Keratinocyte (primary cell): ENCODE measurements around the gene DNAJA4. TPM values are rescaled to one million over a fixed set of nuclear protein-coding genes. Genes with fewer than 3 reads are reported as not detected.

Experiments used
- DNase-seq: peaks from one replicate; pipeline ENCODE4 v3.0.0-alpha.2; 2011; ENCODE audit warnings: low read depth, missing footprints, low spot score
- FAIRE-seq: peaks from 2 replicates; lab custom pipeline; 2011; peaks lifted over from hg19 to GRCh38; lab: Jason Lieb, UNC
- H2AFZ ChIP-seq: 2 replicates; pipeline ENCODE4 v1.6.0; 2012; ENCODE audit warnings: low read length, control low read depth, inconsistent platforms; ENCODE audit not compliant: control insufficient read depth
- H3K27ac ChIP-seq: 2 replicates; pipeline ENCODE4 v1.5.1; 2011; ENCODE audit warnings: low read length; ENCODE audit not compliant: control insufficient read depth, insufficient read depth
- H3K27me3 ChIP-seq: 3 replicates; pipeline ENCODE4 v1.6.0; 2011; ENCODE audit warnings: low read length; ENCODE audit not compliant: control insufficient read depth, insufficient read depth; ENCODE audit errors: extremely low read depth
- H3K36me3 ChIP-seq, 2 experiments: 2 replicates in 1 of 2; 3 replicates in 1 of 2; pipeline ENCODE4 v1.5.1; 2011; ENCODE audit warnings: low read length in 2 of 2, mild to moderate bottlenecking in 1 of 2; ENCODE audit not compliant: control insufficient read depth in 2 of 2, insufficient read depth in 2 of 2; ENCODE audit errors: extremely low read depth in 1 of 2
- H3K4me1 ChIP-seq: 3 replicates; pipeline ENCODE4 v1.5.1; 2011; ENCODE audit warnings: low read length; ENCODE audit not compliant: control insufficient read depth, insufficient read depth; ENCODE audit errors: extremely low read depth
- H3K4me2 ChIP-seq: 3 replicates; pipeline ENCODE4 v1.6.0; 2011; ENCODE audit warnings: low read depth, low read length; ENCODE audit not compliant: control insufficient read depth, insufficient read depth; ENCODE audit errors: extremely low read depth
- H3K4me3 ChIP-seq, 3 experiments: fragments of 200-600 bp in 1 of 3; sonication (generic) in 1 of 3; 2 replicates in 2 of 3; 3 replicates in 1 of 3; pipeline ENCODE4 v1.5.1; 2011 to 2016; ENCODE audit warnings: low read length in 3 of 3, mild to moderate bottlenecking in 3 of 3, control low read depth in 2 of 3, inconsistent platforms in 1 of 3, low read depth in 1 of 3, mixed read lengths in 1 of 3, mixed run types in 1 of 3, moderate library complexity in 1 of 3; ENCODE audit not compliant: control insufficient read depth in 2 of 3, insufficient read depth in 2 of 3; ENCODE audit errors: extremely low read depth in 1 of 3
- H3K79me2 ChIP-seq: 2 replicates; pipeline ENCODE4 v1.6.0; 2012; ENCODE audit warnings: low read length; ENCODE audit not compliant: control insufficient read depth, insufficient read depth
- H3K9ac ChIP-seq: 3 replicates; pipeline ENCODE4 v1.6.0; 2011; ENCODE audit warnings: low read length; ENCODE audit not compliant: control insufficient read depth, insufficient read depth; ENCODE audit errors: extremely low read depth
- H3K9me1 ChIP-seq: 3 replicates; pipeline ENCODE4 v1.6.0; 2011; ENCODE audit warnings: low read length; ENCODE audit not compliant: control insufficient read depth, insufficient read depth; ENCODE audit errors: extremely low read depth
- H3K9me3 ChIP-seq: 2 replicates; pipeline ENCODE4 v1.5.1; 2012; ENCODE audit warnings: low read depth, low read length; ENCODE audit not compliant: control insufficient read depth
- H4K20me1 ChIP-seq: 3 replicates; pipeline ENCODE4 v1.6.0; 2011; ENCODE audit warnings: low read length; ENCODE audit not compliant: control insufficient read depth, insufficient read depth; ENCODE audit errors: extremely low read depth
- EZH2 ChIP-seq: IDR thresholded peaks from one replicate; pipeline ENCODE4 v1.6.1; 2012; ENCODE audit warnings: inconsistent platforms, mild to moderate bottlenecking, low read length, moderate library complexity
- dilution Hi-C: fragments of 300-500 bp; cut with MboI; formaldehyde crosslinking; loops from one replicate; pipeline ENCODE4 v1.7.0; 2020; ENCODE audit warnings: low sequenced_read_pairs; ENCODE audit not compliant: extremely low pct_ligation_motif_present
- polyA plus RNA-seq, 5 experiments: library from polyadenylated mRNA; depleted of rRNA in 3 of 5; stranded (reverse) in 3 of 5; stranded (forward) in 1 of 5; unstranded in 1 of 5; fragments of >200 nt; gene quantifications; 1 replicate in 1 of 5; 2 replicates in 3 of 5; 3 replicates in 1 of 5; pipeline versions ENCODE4 v1.2.1 to v1.2.3, GENCODE V29; 2011 to 2012; ENCODE audit warnings: missing spikeins in 2 of 5, low read depth in 1 of 5, low replicate concordance in 1 of 5
- TF ChIP-seq, protein P1 (sequence below), 3 experiments: IDR thresholded peaks in 1 of 3; conservative IDR thresholded peaks in 1 of 3; optimal IDR thresholded peaks in 1 of 3; 2 replicates in 2 of 3; 3 replicates in 1 of 3; pipeline versions ENCODE3 to v1.5.1; 2011; ENCODE audit warnings: low read length in 3 of 3, mild to moderate bottlenecking in 3 of 3, moderate library complexity in 2 of 3, control low read depth in 1 of 3, inconsistent platforms in 1 of 3; ENCODE audit not compliant: insufficient read depth in 2 of 3; ENCODE audit errors: extremely low read depth in 1 of 3

The DNAJA4 gene
- polyA plus RNA-seq, 1 donor (not counting 4 experiments of a cell fraction or from before 2014, with no cell fraction given) = 4.1 TPM

GRCh38 chr15:78312957-78313356 is 48.6 kb downstream of the DNAJA4 start:
- H3K9me3 ChIP-seq = no peaks in the 10 kb centered on the region
- peaks cover 12% of the 10 kb centered on the region for H3K4me1 ChIP-seq
- no peaks in the 10 kb centered on the region for H3K79me2 ChIP-seq
- no peak for FAIRE-seq
- H3K4me2 ChIP-seq = no peak overlapping the region
- H3K9me1 ChIP-seq = no peaks in the 10 kb centered on the region
- no peaks in the 10 kb centered on the region for H4K20me1 ChIP-seq
- TF ChIP-seq, protein P1, sequence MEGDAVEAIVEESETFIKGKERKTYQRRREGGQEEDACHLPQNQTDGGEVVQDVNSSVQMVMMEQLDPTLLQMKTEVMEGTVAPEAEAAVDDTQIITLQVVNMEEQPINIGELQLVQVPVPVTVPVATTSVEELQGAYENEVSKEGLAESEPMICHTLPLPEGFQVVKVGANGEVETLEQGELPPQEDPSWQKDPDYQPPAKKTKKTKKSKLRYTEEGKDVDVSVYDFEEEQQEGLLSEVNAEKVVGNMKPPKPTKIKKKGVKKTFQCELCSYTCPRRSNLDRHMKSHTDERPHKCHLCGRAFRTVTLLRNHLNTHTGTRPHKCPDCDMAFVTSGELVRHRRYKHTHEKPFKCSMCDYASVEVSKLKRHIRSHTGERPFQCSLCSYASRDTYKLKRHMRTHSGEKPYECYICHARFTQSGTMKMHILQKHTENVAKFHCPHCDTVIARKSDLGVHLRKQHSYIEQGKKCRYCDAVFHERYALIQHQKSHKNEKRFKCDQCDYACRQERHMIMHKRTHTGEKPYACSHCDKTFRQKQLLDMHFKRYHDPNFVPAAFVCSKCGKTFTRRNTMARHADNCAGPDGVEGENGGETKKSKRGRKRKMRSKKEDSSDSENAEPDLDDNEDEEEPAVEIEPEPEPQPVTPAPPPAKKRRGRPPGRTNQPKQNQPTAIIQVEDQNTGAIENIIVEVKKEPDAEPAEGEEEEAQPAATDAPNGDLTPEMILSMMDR (optimal IDR thresholded peaks at IDR 0.05 in 1 of 3, IDR thresholded peaks at IDR 0.05 in 1 of 3, conservative IDR thresholded peaks at IDR 0.05 in 1 of 3; ENCODE audit: extremely low read depth in 1 of 3, insufficient read depth in 2 of 3, low read length in 3 of 3) = no peak
- no peak for TF ChIP-seq EZH2
- no peak overlapping the region for H3K4me3 ChIP-seq
- H3K9ac ChIP-seq = no peak overlapping the region
- no peaks in the 10 kb centered on the region for H3K36me3 ChIP-seq
- dilution Hi-C loops = no loop called here
- no peak overlapping the region for H2AFZ ChIP-seq
- no peak overlapping the region for H3K27ac ChIP-seq
- DNase-seq = no peak
- H3K27me3 ChIP-seq = no peaks in the 10 kb centered on the region

GRCh38 chr15:78313383-78313782 is 49.0 kb downstream of the DNAJA4 start:
- Histone ChIP-seq H3K79me2 (no peaks in the 10 kb centered on the region), H3K27ac (no peak overlapping the region), H3K36me3 (no peaks in the 10 kb centered on the region), H3K27me3 (no peaks in the 10 kb centered on the region), H3K9ac (no peak overlapping the region), H3K4me2 (no peak overlapping the region), H3K4me3 (no peak overlapping the region), H2AFZ (no peak overlapping the region), H3K9me3 (no peaks in the 10 kb centered on the region), H3K9me1 (no peaks in the 10 kb centered on the region), H4K20me1 (no peaks in the 10 kb centered on the region), H3K4me1 (peaks cover 12% of the 10 kb centered on the region)
- FAIRE-seq (no peak), DNase-seq (no peak)
- no peak for TF ChIP-seq EZH2
- TF ChIP-seq, protein P1 (optimal IDR thresholded peaks at IDR 0.05 in 1 of 3, IDR thresholded peaks at IDR 0.05 in 1 of 3, conservative IDR thresholded peaks at IDR 0.05 in 1 of 3; ENCODE audit: extremely low read depth in 1 of 3, insufficient read depth in 2 of 3, low read length in 3 of 3) = no peak
- dilution Hi-C loops = no loop called here
